T-cell (primary cell): ENCODE measurements around the gene OR56A3. TPM values are rescaled to one million over a fixed set of nuclear protein-coding genes. Genes with fewer than 3 reads are reported as not detected.

Experiments used
- ATAC-seq, 4 experiments: fragments of 200-7000 bp in 3 of 4; fragments of 150-1000 bp in 1 of 4; cut with Tn5 transposase; replicated peaks in 1 of 4; 1 replicate in 3 of 4; 2 replicates in 1 of 4; pipeline ENCODE4 v1.10.0; 2021; ENCODE audit warnings: moderate library complexity in 3 of 4, mild to moderate bottlenecking in 2 of 4, moderate number of reproducible peaks in 1 of 4
- CTCF ChIA-PET, 2 donors: fragments of 300-600 bp; sonication (Branson Sonifier 250); formaldehyde crosslinking; loops; one replicate each; lab custom pipeline; 2022; ENCODE audit warnings: antibody characterized with exemption in 2 of 2; lab: Charles Lee
- POLR2A ChIA-PET, 2 donors: fragments of 300-600 bp; sonication (Branson Sonifier 250); formaldehyde crosslinking; loops; one replicate each; lab custom pipeline; 2022; ENCODE audit warnings: antibody characterized with exemption in 2 of 2; lab: Charles Lee
- DNase-seq, 35 experiments: peaks; one replicate each; pipeline versions ENCODE4 v3.0.0 to v3.0.0-alpha.2; 2013 to 2023
- H3K27ac ChIP-seq: one replicate; pipeline ENCODE4 v1.5.1; 2013; ENCODE audit warnings: low read length
- H3K27me3 ChIP-seq, 2 experiments: replicated peaks in 1 of 2; 1 replicate in 1 of 2; 2 replicates in 1 of 2; pipeline versions ENCODE4 v1.6.1 to v1.7.0; 2013; ENCODE audit warnings: low read length in 1 of 2, mixed read lengths in 1 of 2; ENCODE audit not compliant: control insufficient read depth in 2 of 2, insufficient read depth in 2 of 2; ENCODE audit errors: extremely low read depth in 1 of 2
- H3K36me3 ChIP-seq, 2 donors: 1 replicate in 1 of 2; 2 replicates in 1 of 2; pipeline versions ENCODE4 v1.6.1 to v1.7.0; 2013; ENCODE audit warnings: low read length in 1 of 2; ENCODE audit not compliant: control insufficient read depth in 2 of 2, insufficient read depth in 1 of 2; ENCODE audit errors: extremely low read depth in 1 of 2
- H3K4me1 ChIP-seq, 2 experiments: 1 replicate in 1 of 2; 2 replicates in 1 of 2; pipeline versions ENCODE4 v1.6.1 to v1.7.0; 2013; ENCODE audit warnings: low read length in 2 of 2, mixed read lengths in 1 of 2; ENCODE audit not compliant: insufficient read depth in 2 of 2, control insufficient read depth in 1 of 2; ENCODE audit errors: extremely low read depth in 1 of 2
- H3K4me3 ChIP-seq, 2 donors: 1 replicate in 1 of 2; 2 replicates in 1 of 2; pipeline versions ENCODE4 v1.5.1 to v1.7.0; 2013; ENCODE audit warnings: mild to moderate bottlenecking in 2 of 2, low read length in 1 of 2, moderate library complexity in 1 of 2; ENCODE audit not compliant: control insufficient read depth in 1 of 2; ENCODE audit errors: extremely low read depth in 1 of 2
- H3K9me3 ChIP-seq: 2 replicates; pipeline ENCODE4 v1.7.0; 2013
- H3K27ac Mint-ChIP-seq, 2 donors: one replicate each; pipeline ENCODE4 v1.8.0; 2020 to 2021; ENCODE audit warnings: mild to moderate bottlenecking in 2 of 2, mixed read lengths in 2 of 2
- H3K27me3 Mint-ChIP-seq, 2 donors: one replicate each; pipeline ENCODE4 v1.8.0; 2021 to 2022; ENCODE audit warnings: mixed read lengths in 2 of 2
- H3K36me3 Mint-ChIP-seq: one replicate; pipeline ENCODE4 v1.8.0; 2021; ENCODE audit warnings: mixed read lengths
- H3K4me1 Mint-ChIP-seq, 3 donors: one replicate each; pipeline ENCODE4 v1.8.0; 2020 to 2022; ENCODE audit warnings: mixed read lengths in 3 of 3, mild to moderate bottlenecking in 1 of 3
- H3K4me3 Mint-ChIP-seq, 3 donors: one replicate each; pipeline ENCODE4 v1.8.0; 2020 to 2022; ENCODE audit warnings: mild to moderate bottlenecking in 3 of 3, mixed read lengths in 3 of 3, moderate library complexity in 3 of 3
- H3K9me3 Mint-ChIP-seq, 3 donors: one replicate each; pipeline ENCODE4 v1.8.0; 2020 to 2022; ENCODE audit warnings: mixed read lengths in 3 of 3
- WGBS: methylation state at CpG from one replicate; pipeline ENCODE4 v1.1.5; 2013; ENCODE audit warnings: missing lambda C conversion rate; ENCODE audit not compliant: insufficient coverage; 5-methylcytosine and 5-hydroxymethylcytosine counted together
- total RNA-seq, 35 experiments: library from RNA in 6 of 35; stranded (reverse) in 6 of 35; fragments of 120-200 nt in 1 of 35; gene quantifications; one replicate each; pipeline versions ENCODE4 v1.2.1 to v1.2.4 and lab custom pipeline; 2013 to 2026

Gene OR56A3
- total RNA-seq, 5 donors from 2014 or later (not counting 1 experiment from before 2014, with no cell fraction given): not detected

DNA sequence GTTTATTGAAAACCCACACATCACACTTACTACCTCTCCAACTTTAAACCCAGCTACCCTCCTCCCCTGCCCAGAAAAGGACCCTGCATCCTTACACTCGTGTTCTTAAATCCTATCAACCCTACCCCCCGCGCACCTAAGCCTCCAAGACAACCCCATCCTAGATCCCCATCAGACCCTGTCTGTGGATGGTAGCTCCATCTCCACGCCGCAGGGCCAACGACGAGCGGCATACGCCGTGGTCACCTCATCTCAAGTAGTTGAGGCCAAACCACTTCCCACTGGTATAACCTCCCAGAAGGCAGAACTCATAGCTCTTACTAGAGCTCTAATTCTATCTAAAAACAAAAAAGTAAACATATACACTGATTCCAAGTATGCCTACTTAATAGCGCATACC lies 9.4 kb upstream of the OR56A3 start:
- POLR2A ChIA-PET: no interaction called here
- H3K9me3 Mint-ChIP-seq: peaks cover 2 to 24% (median 10%) of the 10 kb centered on the region in 3 donors
- no peak for ATAC-seq

DNA sequence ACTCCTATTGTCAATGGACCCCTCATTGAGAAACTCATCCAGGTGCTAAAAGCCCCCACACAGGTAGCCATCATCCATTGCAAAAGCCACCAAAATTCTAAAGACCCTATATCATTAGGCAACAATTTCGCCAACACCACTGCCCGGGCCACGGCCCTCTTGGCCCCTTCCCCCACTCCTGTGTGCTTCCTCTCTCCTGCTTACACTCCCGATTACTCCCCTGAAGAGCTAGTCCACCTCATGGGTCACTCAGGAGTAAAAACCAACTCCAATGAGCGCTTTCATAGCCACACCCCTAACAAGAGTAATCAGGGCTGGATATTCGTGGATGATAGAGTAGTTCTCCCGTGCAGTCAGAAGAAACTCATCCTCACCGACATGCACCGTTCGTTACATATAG lies 8.9 kb upstream of the OR56A3 start:
- Mint-ChIP-seq H3K4me3 (no peak overlapping the region), H3K36me3 (no peaks in the 10 kb centered on the region), H3K27ac (no peak overlapping the region), H3K27me3 (peaks cover 0 to 5% of the 10 kb centered on the region in 2 donors), H3K9me3 (peaks cover 2 to 25% (median 10%) of the 10 kb centered on the region in 3 donors), H3K4me1 (no peaks in the 10 kb centered on the region)
- H3K4me1 ChIP-seq: no peaks in the 10 kb centered on the region
- POLR2A ChIA-PET: no interaction called here
- 95% methylated on average over 6 of the region's 10 CpGs for WGBS
- H3K4me3 ChIP-seq: no peak overlapping the region
- peaks cover 0 to 12% of the 10 kb centered on the region in 2 experiments for H3K27me3 ChIP-seq
- CTCF ChIA-PET: no interaction called here
- no peaks in the 10 kb centered on the region for H3K36me3 ChIP-seq
- no peak overlapping the region for H3K27ac ChIP-seq
- H3K9me3 ChIP-seq: no peaks in the 10 kb centered on the region
- ATAC-seq: no peak
- DNase-seq: no peak

More for the DNA sequence above, 9.4 kb upstream of the OR56A3 start:
- Histone ChIP-seq H3K4me3 (no peak overlapping the region), H3K27me3 (peaks cover 0 to 12% of the 10 kb centered on the region in 2 experiments), H3K36me3 (no peaks in the 10 kb centered on the region), H3K4me1 (no peaks in the 10 kb centered on the region), H3K27ac (no peak overlapping the region), H3K9me3 (no peaks in the 10 kb centered on the region)
- no peaks in the 10 kb centered on the region for H3K36me3 Mint-ChIP-seq
- DNase-seq: no peak
- WGBS: 94% methylated on average over 11 of the region's 11 CpGs
- H3K27me3 Mint-ChIP-seq: peaks cover 0 to 5% of the 10 kb centered on the region in 2 donors
- no peak overlapping the region for H3K4me3 Mint-ChIP-seq
- no peaks in the 10 kb centered on the region for H3K4me1 Mint-ChIP-seq
- CTCF ChIA-PET: no interaction called here
- H3K27ac Mint-ChIP-seq: peak overlapping the region in 1 of 2 donors; percentile 19

DNA sequence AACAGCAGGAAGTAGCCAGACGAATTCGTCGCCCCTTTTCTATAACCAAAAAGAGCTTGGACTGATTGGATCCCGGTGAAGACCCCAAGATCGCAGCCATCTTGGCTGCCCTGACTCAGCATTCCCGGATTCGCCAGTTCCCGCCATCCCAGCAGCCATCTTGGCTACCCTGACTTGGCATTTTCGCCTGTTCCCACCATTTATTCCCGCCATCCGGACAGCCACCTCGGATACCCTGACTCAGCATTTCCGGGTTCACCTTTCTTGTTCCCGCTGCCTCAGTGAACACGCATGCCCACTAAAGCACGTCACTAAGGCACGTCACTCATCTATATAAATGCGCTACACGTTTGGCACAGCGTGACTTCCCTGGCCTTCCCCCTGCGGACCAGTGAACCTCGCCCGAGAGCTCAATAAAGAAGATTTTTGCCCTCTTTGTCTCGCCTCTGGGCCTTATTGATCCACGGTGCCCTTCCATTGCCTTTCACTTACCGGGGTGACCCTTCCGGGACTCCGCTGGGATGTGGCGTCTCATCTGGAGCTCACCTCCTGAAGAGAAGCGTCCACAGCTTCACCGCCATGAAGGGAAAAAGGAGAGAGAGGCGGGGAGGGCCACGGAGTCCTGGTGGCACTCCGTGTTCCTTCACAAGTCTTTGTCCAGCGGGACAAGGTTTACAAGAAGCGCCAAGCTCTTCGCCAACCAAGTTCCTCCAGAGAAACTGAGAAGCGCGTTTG lies 4.0 kb upstream of the OR56A3 start:
- 92% methylated on average over 35 of the region's 39 CpGs for WGBS

DNA sequence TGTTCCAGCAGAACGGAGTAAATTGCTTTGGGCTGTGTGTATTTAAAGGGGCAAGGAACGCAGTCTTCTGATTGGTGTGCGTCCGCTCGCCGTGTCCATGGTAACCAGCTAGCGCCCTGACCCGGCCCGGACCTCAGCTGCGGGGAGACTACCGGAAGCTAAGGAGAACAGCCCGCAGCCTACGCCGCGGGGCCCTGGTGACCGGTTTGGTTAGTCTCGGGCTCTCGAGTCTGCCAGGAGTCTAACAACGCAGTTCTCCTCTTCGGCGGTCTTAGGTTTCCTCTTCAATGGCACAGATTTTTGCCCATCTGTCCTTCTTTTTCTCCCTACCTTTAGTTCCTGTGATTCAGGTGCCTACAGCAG lies 3.5 kb upstream of the OR56A3 start:
- ChIA-PET CTCF (no interaction called here), POLR2A (no interaction called here)
- DNase-seq: no peak
- 85% methylated on average over 15 of the region's 21 CpGs for WGBS
- no peaks in the 10 kb centered on the region for H3K4me1 Mint-ChIP-seq
- no peaks in the 10 kb centered on the region for H3K36me3 Mint-ChIP-seq
- H3K27ac ChIP-seq: no peak overlapping the region
- H3K4me1 ChIP-seq: no peaks in the 10 kb centered on the region
- peaks cover 6 to 7% of the 10 kb centered on the region in 2 donors for H3K27me3 Mint-ChIP-seq
- no peak overlapping the region for H3K4me3 ChIP-seq
- no peaks in the 10 kb centered on the region for H3K9me3 ChIP-seq
- peaks cover 0 to 5% of the 10 kb centered on the region in 2 experiments for H3K27me3 ChIP-seq
- H3K27ac Mint-ChIP-seq: no peak overlapping the region
- peaks cover 0 to 5% (median 3%) of the 10 kb centered on the region in 3 donors for H3K9me3 Mint-ChIP-seq
- H3K36me3 ChIP-seq: no peaks in the 10 kb centered on the region
- ATAC-seq: no peak
- H3K4me3 Mint-ChIP-seq: no peak overlapping the region

More for the DNA sequence above, 4.0 kb upstream of the OR56A3 start:
- H3K4me3 Mint-ChIP-seq: peak overlapping the region in 1 of 3 donors; percentile 26
- Histone ChIP-seq H3K4me1 (no peaks in the 10 kb centered on the region), H3K9me3 (no peaks in the 10 kb centered on the region), H3K27me3 (peaks cover 0 to 5% of the 10 kb centered on the region in 2 experiments), H3K36me3 (no peaks in the 10 kb centered on the region), H3K4me3 (no peak overlapping the region), H3K27ac (no peak overlapping the region)
- peaks cover 0 to 5% (median 3%) of the 10 kb centered on the region in 3 donors for H3K9me3 Mint-ChIP-seq
- ChIA-PET POLR2A (no interaction called here), CTCF (no interaction called here)
- H3K36me3 Mint-ChIP-seq: no peaks in the 10 kb centered on the region
- DNase-seq (no peak), ATAC-seq (no peak)
- H3K27ac Mint-ChIP-seq: no peak overlapping the region
- H3K4me1 Mint-ChIP-seq: no peaks in the 10 kb centered on the region
- H3K27me3 Mint-ChIP-seq: peaks cover 6 to 7% of the 10 kb centered on the region in 2 donors

DNA sequence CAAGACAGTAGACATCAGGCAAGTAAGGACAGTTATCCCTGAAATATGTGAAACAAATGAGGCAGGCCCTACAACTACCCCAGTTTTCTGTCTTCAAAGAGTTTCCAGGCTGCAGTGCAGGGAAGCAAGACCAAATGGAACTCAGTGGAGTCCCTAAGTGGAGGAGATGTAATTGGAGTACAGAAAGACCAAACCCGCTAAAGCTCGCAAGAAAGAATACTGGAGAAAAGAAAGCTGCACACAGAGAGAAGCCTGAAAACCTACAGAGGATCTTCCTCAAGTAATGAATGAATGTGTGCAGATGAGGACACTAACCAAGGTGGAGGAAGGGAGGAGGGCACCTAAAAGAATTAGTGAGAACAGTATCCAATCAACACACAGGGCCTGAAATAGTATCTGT lies 1.3 kb upstream of the OR56A3 start:
- no peaks in the 10 kb centered on the region for H3K9me3 ChIP-seq
- peaks cover 0 to 3% (median 3%) of the 10 kb centered on the region in 3 donors for H3K9me3 Mint-ChIP-seq
- H3K36me3 ChIP-seq: no peaks in the 10 kb centered on the region
- 100% methylated on average over 2 of the region's 2 CpGs for WGBS
- no peaks in the 10 kb centered on the region for H3K36me3 Mint-ChIP-seq
- no peak overlapping the region for H3K27ac ChIP-seq
- no peak overlapping the region for H3K27ac Mint-ChIP-seq
- no peak for ATAC-seq
- DNase-seq: no peak
- H3K4me1 ChIP-seq: no peaks in the 10 kb centered on the region
- H3K27me3 Mint-ChIP-seq: peaks cover 6 to 8% of the 10 kb centered on the region in 2 donors
- peaks cover 0 to 5% of the 10 kb centered on the region in 2 experiments for H3K27me3 ChIP-seq
- H3K4me3 Mint-ChIP-seq: no peak overlapping the region
- ChIA-PET POLR2A (no interaction called here), CTCF (no interaction called here)
- H3K4me3 ChIP-seq: no peak overlapping the region
- H3K4me1 Mint-ChIP-seq: no peaks in the 10 kb centered on the region

DNA sequence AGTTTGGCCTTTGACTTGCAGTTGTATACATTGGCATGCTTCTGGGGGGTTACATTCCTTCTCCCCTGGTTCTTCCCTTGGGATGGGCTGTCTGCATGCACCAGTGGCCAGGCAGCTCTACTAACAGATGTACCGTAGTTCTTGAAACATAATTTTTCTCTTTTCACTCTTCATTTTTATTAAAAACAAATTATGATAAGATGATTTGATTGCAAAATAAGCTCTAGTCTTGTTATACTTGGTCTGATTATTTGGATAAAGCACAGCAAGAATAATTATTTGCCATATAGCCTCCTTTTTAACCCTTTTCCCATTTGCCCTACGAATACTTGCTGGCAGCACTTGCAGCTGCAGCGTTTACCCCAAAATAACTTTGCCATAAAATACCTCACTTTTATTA lies 13.5 kb downstream of the OR56A3 start:
- H3K4me3 Mint-ChIP-seq: no peak overlapping the region
- no CpG with 5 or more reads among the region's 3 CpGs for WGBS

More for the DNA sequence above, 13.5 kb downstream of the OR56A3 start:
- ATAC-seq (no peak), DNase-seq (no peak)
- Mint-ChIP-seq H3K27ac (no peak overlapping the region), H3K27me3 (peaks cover 2 to 7% of the 10 kb centered on the region in 2 donors), H3K9me3 (peaks cover 0 to 10% (median 2%) of the 10 kb centered on the region in 3 donors), H3K4me1 (no peaks in the 10 kb centered on the region), H3K36me3 (no peaks in the 10 kb centered on the region)
- H3K27me3 ChIP-seq: no peaks in the 10 kb centered on the region
- no peak overlapping the region for H3K27ac ChIP-seq
- H3K4me1 ChIP-seq: no peaks in the 10 kb centered on the region
- no peak overlapping the region for H3K4me3 ChIP-seq
- H3K36me3 ChIP-seq: no peaks in the 10 kb centered on the region
- CTCF ChIA-PET: no interaction called here
- POLR2A ChIA-PET: no interaction called here
- no peaks in the 10 kb centered on the region for H3K9me3 ChIP-seq
